Neural progenitor cell (in vitro differentiated cells): ENCODE data around the gene RNF220.

Experiments
- CTCF ChIP-seq: fragments of 200-600 bp; sonication (generic); IDR thresholded peaks from 2 replicates; pipeline ENCODE4 v1.5.1; 2017; ENCODE audit warnings: antibody characterized with exemption, mild to moderate bottlenecking
- EZH2 ChIP-seq: fragments of 200-600 bp; sonication (generic); IDR thresholded peaks from 2 replicates; pipeline ENCODE4 v1.6.1; 2017; ENCODE audit warnings: antibody characterized with exemption, mild to moderate bottlenecking, moderate library complexity
- EZH2phosphoT487 ChIP-seq: fragments of 200-600 bp; sonication (generic); IDR thresholded peaks from 2 replicates; pipeline ENCODE4 v1.6.1; 2017; ENCODE audit warnings: antibody characterized with exemption

DNA sequence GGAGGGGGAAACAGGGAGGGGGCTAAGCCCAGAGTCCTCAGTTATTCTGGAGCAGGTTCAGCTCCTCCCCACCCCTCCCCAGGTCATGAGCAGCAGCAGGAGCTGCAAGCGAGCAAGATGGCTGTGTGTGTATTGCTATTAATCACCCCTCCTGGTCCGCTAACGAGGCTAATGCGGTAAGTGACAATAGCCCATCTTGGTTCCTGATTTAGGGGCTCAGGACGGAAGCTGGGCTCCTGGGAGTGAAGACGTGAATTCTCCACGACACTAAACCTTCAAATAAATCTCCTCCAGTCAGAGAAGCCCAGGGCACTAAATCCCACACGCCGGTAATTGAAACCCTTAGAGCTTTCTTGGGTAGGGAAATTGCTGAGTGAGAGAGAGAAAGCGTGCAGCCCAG, 193.1 kb downstream of the RNF220 start:
- TF ChIP-seq CTCF (no peak), EZH2phosphoT487 (no peak), EZH2 (no peak)
